Activated CD4-positive, CD25-positive, alpha-beta regulatory T cell treated with anti-CD3 and anti-CD28 coated beads, Interleukin-2, amount 50 U/mL, for 72 hours (primary cell): ENCODE results near the gene PTPRU.
"Not testable (repeated sequence)": the region's sequence is repeated elsewhere in the genome, so short reads cannot be mapped to it uniquely, and the experiment has no call there.

Experiments
- DNase-seq: peaks from one replicate; pipeline ENCODE4 v3.0.0; 2021

PTPRU gene

DNA sequence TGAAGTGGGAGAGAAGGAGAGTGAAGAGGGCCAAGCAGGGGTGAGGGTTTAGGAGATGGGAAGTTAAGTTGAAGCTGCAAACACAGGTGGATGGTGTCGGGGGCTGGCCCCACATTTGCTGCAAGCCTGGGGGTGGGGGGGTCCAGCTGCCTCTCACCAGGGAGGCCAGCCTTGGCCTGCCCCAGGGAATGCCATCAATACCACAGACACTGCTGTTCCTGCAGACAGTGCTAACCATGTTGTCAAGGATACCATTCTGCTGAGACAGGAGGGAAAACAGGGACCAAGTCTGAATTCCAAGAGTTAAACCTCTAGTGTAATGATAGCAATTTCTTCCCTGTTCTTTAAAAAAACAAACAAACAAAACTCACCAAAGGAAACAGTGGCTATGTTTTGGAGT lies 13.6 kb upstream of the PTPRU start:
- DNase-seq, result no peak

DNA sequence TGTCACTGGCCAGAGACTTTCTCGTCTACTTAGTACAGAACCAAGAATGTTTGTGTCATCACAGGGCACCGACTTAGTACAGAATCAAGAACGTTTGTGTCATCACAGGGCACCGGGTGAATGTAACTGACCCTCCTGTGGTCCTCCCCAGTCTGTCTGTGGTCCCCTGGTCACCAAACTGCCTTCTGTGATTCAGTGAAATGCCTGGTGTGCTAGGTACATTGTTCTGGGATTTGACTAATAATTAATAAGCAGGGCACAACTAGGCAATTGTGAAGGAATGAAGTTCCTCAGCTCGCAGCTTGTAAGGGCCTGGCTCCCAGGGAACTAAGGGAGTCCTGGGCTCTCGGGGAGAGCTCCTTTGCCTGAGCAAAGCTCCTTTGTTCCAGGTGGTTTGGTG lies 12.8 kb upstream of the PTPRU start:
- no peak for DNase-seq

DNA sequence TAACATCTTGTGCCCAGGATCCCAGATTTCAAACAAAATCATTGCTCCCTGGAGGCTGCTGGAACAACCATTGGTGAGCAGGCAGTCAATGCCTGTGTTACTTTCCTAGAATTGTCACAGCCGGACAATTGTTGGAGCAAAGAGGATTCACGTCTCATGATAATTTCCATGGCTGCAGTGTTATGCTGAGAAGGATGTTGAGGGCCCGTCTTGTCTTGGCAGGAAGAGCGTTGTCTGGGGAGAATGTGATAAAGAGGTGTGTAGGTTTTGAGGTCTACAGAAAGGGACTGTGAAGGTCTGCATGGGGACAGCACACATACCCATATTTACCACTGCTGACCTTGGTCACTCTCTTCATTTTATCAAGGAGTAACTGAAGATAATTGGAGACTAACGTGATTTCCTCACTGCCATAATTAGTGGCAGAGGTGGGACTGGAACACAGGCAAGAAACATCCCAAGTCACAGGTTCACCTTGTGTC lies 11.9 kb upstream of the PTPRU start:
- DNase-seq, result no peak

DNA sequence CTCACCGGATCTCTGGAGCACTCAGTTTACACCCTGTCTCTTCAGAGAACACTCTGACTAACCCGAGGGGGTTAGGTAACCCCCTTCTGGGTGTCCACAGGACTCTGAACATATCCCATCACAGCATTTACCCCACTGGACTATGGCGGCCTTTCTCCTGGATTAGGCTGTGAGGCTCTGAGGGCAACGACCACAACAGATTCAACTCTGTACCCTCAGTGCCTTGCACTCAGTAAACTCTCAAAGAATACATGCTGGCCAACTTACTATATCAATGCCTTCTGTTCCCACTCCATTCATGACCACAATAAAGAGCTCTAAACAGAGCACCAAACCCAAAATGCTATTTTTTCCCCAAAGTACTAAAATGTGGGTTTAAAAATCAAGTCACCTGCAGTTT lies 11.0 kb upstream of the PTPRU start:
- no peak for DNase-seq

DNA sequence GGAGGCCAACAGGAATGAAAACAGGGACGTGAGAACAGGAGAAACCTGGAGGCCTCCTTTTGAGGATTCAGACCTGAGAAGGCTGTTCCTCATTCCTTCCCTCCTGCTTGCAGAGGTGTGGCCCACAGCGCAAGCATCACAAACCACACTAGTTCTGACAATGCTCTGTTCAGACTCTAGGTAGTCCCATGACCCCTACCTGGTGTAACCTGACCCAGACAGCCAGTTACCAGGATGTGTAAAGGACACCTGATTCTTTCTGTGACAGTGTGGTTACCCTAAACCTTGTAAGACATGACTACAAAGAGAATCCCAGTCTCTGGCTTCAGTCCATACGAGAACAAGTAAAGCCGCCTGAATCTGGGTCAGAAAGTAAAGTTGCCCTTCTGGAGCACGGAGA lies 8.8 kb upstream of the PTPRU start:
- no peak for DNase-seq

DNA sequence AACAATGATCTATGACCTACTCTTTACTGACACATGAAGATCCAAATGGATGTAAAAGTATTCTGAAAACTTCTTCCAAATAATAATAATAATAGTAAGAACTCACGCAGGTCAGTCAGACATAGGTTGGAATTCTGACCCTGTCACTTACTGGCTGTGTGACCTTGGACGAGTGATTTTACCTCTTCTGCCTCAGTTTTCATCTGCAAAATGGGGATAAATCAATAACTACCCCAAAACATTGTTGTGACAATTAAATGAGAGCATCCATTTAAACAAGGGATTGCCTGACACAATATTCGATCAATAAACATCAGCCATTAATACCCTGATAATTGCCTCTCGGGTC lies 6.1 kb upstream of the PTPRU start:
- no peak for DNase-seq

DNA sequence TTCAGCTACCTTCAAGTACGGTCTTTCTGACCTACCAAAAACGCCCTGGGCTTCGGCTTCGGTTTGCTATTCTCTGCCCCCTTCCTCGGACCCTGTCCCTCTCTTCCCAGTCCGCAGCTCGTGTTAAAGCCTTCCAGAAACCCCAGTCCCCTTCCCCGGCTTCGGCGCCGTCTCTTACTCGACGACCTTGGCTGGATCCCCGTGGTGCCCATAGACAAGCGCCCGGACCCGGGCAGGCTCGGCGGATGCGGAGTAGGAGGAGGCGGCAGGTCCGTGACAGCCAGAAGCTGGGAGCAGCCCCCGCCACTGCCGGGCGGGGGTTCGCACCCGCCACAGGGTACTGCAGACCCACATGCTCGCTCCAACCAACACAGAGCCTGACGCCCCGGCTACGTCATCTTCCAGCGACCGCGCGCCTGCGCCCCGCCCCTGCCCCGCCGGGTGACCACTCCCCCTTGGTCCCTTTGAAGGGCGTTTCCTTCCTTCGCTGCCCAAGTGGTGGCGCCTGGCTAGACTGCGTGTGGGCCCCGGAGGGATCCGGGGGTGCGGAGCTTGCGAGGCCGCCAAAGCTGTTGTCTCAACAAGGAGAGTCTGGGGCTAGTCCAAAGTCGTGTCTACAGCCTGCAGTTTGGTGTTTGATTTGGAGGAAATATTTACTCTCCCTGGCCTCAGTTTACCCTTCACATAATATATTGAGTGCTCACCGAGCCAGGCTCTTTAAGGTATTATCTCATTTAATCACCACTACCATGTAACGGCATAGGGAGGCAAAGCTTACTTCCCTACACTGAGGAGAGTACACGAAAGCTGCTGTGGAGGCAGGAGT lies 5.6 kb upstream of the PTPRU start, which contains the start of gene MECR:
TSS of gene MECR (minus strand) at position 382 of the 826 bp plus-strand sequence. CDS start at position 354, 28 bp downstream.
- peak; percentile 98 for DNase-seq

DNA sequence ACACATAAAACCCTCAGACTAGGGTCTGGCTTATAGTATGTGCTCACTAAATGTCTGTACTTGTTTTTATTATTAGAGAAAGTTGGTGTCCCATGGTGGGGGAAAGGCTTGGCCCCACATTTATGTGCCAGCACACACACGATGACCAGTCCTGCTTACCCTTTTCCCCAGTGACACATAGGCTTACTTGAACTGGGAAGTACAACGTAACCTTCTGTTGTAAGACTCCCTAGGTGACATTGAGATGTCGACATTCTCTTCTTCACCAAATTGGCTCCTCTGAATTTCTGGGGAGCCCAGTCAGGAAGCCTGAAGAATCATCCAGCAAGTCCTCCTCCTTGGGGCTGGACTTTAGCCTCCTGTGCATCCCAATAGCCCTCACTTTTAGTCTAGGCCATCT lies 3.9 kb upstream of the PTPRU start:
- no peak for DNase-seq

DNA sequence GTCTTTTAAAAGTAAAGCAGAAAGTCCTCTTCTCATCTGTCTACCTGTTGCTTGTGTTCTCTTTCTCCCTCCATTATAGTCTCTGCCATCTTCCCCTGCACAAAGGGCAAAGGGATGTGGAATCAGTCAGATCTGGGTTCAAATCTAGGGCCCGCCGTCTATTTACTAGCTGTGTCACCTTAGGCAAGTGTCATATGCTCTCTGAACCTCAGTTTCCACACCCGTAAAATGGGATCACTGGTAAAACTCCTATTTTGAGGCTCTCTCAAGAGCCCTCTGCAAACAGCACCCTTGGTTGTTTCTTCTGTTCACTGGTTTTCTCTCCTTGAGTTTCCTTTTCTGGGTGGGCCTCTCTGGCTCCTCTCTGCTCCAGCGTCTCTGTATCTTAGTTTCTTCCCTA lies 2.6 kb upstream of the PTPRU start:
- no peak for DNase-seq

DNA sequence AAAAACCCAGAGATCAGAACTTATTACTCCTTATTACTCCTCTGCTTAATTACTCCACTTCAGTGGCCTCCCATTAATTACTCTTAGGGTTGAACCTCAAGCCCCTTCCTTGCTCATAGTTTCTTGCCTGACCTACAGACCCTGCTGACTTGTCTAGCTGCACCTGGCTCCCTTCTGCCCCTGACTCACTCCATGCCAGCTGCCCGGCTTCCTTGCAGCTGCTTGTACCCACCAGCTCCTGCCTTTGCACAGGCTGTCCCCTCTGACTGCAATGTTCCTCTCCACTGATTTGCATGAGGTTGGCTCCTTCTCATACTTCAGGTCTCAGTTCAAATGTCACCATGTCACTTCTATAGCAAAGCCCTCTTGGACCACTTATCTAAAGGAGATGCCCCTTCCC lies 1.9 kb upstream of the PTPRU start:
- no peak for DNase-seq

DNA sequence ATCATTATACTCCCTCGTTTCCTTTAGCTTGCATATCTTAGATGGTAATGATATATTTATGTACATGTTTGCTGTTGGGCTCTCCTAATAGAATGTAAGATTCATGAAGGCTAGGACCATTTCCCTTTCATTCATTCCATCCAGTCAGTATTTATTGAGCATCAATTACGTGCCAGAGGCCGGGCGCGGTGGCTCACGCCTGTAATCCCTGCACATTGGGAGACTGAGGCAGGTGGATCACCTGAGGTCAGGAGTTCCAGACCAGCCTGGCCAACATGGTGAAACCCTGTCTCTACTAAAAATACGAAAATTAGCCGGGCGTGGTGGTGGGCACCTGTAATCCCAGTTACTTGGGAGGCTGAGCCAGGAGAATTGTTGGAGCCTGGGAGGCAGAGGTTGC lies 1.4 kb upstream of the PTPRU start:
- not testable (repeated sequence) for DNase-seq

DNA sequence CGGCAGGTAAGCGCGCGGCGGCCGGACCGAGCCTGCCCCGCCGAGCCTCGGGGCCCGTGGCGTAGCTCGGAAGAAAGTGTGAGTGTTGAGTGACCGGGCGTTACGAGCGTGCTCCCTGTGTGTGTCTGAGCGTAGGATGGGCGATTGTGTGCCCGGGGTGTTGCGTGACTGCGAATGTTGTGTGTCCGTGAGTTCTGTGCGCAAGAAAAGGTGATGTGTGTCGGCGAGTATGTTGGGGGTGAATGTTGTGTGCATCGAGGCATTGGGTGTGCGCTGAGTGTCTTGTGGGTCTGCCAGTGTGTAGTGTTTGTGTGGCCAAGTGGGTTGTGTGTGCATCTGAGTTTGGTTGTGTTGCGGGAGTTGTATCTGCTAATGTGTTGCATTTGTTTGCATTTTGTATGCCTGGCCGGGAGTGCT lies 398 bp downstream of the PTPRU start:
- no peak for DNase-seq

DNA sequence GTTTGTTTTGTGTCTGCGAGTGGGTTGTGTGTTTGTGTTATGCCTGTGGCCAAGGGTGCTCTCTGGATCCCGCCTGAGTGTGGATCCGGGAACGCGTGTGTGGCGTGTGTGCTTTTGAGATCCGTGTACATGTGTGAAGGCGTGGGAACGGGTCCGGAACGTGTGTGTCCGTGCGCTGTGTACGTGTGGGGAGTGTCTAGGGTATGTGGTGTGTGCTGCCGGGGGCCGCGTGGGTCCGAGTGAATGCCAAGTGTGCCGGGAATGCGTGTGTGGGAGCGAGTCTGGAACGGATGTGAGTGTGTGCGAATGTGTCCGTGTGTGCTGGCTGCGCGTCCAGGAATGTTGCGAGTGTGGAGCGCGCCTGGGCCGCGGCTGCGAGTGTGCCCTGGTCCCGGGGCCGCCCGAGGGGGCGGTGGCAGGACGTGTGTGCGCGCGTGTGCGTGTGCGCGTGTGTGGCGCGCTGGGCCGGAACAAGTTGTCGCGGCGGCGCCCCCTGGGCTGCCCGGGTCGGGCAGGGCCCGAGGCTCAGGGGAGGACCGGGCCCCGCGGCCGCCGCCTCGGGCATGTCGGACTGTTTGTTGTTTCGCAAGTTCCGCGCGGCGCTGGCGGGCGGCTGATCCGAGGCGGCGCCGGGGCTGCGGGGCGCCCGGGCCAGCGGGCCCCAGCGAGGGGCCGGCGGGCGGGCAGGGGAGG lies 953 bp downstream of the PTPRU start:
- no peak for DNase-seq

DNA sequence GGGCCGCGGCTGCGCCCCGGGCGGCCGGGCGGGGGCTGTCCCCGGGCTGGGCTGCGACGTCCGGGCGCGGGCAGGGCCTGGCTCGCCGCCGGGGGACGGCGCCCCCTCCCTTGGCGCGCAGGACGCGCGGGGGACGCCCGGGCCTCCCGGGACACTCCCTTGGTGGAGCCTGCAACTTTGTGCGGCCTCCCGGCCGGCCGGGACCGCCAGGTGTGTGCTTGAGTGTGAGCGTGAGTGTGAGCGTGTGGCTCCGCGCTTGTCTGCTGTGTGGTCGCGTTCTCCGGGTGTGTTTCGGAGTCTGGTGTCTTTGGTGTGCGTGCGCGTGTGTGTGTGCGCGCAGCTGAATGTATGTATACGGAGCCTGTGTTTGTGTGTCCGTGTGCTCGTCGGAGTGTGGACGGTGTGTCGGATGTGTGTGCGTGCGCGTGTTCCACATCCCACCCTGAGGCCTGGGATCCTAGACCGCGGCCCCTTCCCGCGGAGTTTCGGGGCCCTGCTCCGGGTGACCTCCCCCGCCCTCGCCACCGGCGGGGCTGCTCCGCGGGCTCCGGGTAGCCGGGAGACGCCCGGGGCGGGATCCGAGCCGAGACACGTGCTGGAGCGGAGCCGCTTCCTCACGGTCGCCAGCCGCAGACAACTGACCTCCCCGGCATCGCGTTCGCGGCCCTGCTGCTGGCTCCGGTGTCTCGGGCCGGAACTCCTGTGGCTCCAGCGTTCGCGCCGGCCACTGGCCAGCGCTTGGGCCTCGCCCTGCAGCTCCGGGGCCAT lies 1.7 kb downstream of the PTPRU start:
- no peak for DNase-seq

DNA sequence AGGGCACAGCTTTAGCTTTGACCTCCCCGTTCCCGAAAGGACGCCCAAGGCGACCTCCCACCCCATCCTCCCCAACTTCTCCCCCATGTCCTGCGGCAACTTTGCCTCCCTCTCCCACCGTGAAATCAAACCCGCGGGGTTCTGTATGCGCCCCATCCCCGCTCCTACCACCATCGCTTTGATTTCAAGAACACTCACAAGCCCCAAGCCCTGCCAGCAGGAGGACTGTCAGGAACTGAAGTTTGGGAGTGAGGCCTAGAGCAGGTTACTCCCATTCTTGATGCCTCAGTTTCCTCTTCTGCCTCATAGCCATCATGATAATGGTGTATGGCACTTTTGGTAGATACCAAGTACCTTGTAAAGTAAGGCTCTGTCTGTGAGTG lies 2.3 kb downstream of the PTPRU start:
- no peak for DNase-seq

DNA sequence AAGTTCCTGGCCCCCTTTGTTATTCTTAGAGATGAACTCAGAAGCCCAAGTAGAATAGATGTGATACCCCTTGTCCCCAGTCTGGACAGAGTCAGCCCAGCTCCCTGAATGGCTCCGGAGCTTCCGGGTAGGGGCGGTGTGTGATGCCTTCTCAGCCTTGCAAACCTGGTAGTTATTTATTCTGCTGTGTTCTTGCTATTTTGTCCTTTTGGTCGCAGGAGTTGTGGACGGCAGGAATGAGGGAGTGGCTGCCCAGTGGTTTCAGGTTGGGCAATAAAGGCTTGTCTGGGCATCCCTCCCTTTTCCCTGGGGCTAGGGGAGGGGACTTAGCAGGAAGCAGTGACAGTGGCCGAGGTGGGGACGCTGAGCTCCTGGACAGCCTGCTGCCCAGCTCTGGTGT lies 2.8 kb downstream of the PTPRU start:
- DNase-seq, result no peak

DNA sequence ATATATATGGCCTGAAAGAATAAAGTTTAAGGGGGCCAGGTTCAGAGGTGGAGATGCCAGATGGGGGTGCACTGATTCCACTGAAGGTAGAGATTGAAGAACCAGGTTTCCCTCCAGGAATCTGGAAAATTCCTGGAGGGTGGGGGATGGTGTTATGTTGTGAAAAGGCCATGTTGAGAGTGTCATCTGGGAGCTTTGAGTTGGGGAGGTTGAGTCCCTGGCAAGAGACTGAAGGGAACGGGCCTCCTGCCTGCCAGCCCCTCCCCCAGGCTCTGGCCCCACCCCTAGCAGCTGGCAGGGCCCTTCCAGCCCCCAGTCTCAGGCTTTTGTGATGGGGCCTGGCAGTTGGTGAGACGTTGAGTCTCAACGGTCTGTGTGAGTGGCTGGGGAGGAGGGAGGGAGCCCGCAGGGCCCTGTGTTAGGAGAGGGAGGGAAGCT lies 4.1 kb downstream of the PTPRU start:
- no peak for DNase-seq

DNA sequence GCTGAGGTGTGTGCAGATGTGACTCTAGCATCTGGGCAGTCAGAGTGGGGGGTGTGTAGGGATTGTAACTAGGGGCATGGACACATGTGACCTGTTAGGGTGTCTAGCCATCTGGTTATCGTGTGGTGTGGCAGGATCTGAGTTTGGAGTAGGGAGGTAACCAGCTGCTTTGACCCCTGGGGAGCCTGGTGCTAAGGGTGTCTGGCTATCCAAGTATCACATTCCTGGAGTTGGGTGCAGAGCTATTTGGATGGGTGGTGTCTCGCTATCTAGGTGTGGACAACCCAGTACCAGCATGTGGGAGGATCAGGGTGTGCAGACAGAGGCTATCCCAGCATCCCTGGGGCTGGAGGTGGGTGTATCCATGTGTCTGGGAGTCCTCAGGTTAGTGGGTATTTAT lies 4.7 kb downstream of the PTPRU start:
- DNase-seq, result no peak

DNA sequence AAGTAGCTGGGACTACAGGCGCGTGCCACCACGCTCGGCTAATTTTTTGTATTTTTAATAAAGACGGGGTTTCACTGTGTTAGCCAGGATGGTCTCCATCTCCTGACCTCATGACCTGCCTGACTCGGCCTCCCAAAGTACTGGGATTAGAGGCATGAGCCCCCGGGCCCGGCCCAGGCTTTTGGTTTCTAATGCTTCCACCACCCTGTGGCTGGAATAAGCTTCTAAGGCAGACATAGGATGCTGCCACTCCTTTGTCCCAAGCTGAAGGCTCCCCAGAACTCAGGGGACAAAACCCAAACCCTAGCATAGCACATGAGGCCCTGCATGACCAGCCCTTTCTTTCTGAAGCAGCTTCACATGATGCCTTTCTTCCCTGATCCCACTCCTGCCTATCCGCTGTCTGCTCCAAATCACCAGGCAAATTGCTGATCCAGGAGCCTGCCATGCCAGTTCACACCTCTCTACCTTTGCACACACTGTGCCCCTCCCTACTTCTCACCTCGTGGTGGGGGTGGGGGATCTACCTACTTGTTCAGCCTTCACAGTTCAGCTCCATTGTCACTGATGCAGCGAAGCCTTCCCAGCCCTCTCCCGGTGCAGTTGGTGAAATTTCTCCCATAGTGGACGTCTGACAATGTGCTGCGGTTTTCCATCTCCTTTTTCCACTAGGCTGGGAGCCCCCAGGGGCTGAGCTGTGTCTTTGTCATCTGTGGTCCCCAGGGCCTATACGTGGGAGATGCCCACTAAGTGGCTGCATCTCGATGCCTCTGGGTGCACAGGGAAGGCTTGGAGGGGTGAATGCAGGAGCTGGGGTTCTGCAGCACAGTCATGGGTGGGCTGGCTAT lies 6.9 kb downstream of the PTPRU start:
- DNase-seq, result no peak

DNA sequence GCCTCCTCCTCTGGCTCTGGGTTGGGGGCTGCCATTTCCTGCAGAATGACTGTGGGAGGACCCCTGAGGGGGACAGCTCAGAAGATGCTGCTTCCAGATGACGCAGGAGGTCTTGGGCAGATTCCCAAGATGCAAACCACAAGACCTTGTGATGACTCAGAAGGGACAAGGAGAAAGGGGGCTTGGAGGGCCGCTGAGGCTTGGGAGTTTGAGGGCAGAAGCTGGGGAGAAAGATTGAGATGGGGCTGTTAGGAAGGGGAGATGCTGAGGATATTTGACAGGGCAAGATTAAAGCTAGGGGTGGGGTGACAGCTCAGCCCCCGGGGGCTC lies 7.5 kb downstream of the PTPRU start:
- no peak for DNase-seq

DNA sequence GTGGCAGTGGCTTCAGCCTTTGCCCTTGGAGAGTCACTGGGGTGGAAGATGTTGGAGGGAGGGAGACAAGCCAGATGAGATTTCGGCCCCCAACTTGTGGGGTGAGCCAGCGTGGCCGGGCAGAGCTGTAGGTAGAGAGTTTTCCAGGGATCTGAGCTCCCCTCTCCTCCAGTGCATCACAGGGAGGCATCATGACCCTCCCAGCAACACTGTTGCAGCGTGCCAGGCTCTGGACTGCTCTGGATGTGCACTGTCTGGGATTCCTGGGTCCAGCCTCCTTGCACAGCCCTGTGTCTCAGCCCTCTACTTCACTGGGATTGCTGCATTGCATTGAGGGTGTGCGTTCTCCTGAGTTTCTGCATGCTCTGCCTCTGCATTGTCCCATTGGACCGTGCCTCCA lies 8.9 kb downstream of the PTPRU start:
- no peak for DNase-seq

DNA sequence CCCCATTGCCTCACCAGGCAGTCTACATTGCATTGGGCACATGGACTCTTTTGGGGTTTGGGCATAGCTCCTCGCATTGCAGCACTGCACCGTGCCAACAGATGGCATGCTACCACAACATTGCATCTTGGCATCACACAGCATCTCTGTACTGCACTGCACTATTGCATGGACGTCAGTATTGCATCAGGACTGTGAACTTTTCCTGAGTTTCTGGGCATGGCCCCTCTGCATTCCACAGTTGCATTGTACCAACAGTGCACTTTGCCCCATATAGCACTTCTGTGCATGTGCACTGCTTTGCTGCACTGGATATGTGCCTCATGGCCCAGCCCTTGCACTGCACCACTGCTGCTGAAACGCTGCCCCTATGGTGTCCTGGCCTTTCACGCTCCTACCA lies 9.6 kb downstream of the PTPRU start:
- DNase-seq, result no peak

DNA sequence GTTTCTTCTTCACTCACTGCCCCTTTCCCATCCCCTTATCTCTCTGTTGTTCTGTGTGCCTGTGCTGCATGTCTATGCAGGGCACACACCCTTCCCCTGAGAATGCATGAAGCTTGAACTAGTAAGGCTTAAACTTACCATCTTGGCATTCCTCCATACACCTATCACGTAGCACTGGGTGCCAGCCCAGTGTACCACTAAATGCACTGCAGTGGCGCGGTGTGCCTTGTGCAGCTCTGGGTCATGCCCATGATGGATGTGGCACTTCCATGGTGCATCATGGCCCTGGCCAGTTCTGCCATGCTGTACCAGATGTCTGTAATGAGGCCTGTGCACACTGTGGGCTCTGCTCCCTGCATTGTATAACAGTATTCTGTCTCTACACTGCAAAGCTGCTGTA lies 10.7 kb downstream of the PTPRU start:
- no peak for DNase-seq
